ENCODE results near the gene PTPN21.

DNA sequence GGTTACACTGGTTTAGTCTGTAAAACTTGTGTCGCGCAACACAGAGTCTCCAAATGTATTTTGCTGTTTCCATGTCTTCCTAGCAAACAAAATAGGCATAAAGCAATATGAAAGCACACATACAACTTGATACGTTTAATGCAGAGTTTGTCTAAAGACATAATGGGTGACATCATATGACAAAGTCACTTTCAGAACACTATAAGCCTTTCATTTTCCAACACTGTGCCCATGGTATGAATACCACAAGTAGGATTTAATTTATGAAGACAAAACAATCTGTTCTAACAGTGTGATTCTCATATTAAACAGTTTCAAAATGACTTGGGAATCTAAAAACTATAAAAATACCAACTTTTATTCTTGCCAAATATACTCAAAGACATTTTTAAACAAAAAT lies 58.4 kb downstream of the PTPN21 start:
- TF ChIP-seq, protein P1, sequence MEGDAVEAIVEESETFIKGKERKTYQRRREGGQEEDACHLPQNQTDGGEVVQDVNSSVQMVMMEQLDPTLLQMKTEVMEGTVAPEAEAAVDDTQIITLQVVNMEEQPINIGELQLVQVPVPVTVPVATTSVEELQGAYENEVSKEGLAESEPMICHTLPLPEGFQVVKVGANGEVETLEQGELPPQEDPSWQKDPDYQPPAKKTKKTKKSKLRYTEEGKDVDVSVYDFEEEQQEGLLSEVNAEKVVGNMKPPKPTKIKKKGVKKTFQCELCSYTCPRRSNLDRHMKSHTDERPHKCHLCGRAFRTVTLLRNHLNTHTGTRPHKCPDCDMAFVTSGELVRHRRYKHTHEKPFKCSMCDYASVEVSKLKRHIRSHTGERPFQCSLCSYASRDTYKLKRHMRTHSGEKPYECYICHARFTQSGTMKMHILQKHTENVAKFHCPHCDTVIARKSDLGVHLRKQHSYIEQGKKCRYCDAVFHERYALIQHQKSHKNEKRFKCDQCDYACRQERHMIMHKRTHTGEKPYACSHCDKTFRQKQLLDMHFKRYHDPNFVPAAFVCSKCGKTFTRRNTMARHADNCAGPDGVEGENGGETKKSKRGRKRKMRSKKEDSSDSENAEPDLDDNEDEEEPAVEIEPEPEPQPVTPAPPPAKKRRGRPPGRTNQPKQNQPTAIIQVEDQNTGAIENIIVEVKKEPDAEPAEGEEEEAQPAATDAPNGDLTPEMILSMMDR (IDR thresholded peaks at IDR 0.05), result no peak
- TF ChIP-seq POLR2A (IDR thresholded peaks at IDR 0.05) (no peak), POLR2AphosphoS5 (IDR thresholded peaks at IDR 0.05) (no peak)
